ENCODE measurements around the gene TECPR2. TPM values are rescaled to one million over a fixed set of nuclear protein-coding genes. Genes with fewer than 3 reads are reported as not detected.

TECPR2 gene
- total and polyA plus RNA-seq, 2 of the 13 experiments (the other 11 are each of a cell fraction or from before 2014, with no cell fraction given) = 3.5 to 5.7 TPM

GRCh38 chr14:102481791-102482238 is 119.1 kb downstream of the TECPR2 start (continued):
- TF ChIP-seq ARID3A (IDR thresholded peaks at IDR 0.05; ENCODE audit: low read depth, low read length) = no peak
- peak; percentile 46; the same call in 1 of the 2 replicates for TF ChIP-seq ZKSCAN8 (CRISPR knock-in tag; IDR thresholded peaks at IDR 0.05; ENCODE audit: borderline replicate concordance)
- no peak for TF ChIP-seq ATF3 (CRISPR knock-in tag; IDR thresholded peaks at IDR 0.05)
- peak; percentile 49; the same call in 1 of the 2 replicates for TF ChIP-seq JUNB (CRISPR knock-in tag; IDR thresholded peaks at IDR 0.05; ENCODE audit: borderline replicate concordance)
- 0 out of 2 replicates have a peak, but pooled peaks have one; percentile 34 for TF ChIP-seq FOXK2 (IDR thresholded peaks at IDR 0.05)
- TF ChIP-seq GFI1 (CRISPR knock-in tag; IDR thresholded peaks at IDR 0.05; ENCODE audit: borderline replicate concordance) = peak; percentile 98
- 0 out of 2 replicates have a peak, but pooled peaks have one; percentile 34 for TF ChIP-seq MIER3 (CRISPR knock-in tag; IDR thresholded peaks at IDR 0.05; ENCODE audit: borderline replicate concordance)
- TF ChIP-seq ARID5B (CRISPR knock-in tag; IDR thresholded peaks at IDR 0.05) = peak; percentile 61
- 0 out of 2 replicates have a peak, but pooled peaks have one; percentile 16 for TF ChIP-seq ZNF501 (CRISPR knock-in tag; IDR thresholded peaks at IDR 0.05)
- no peak for TF ChIP-seq HNRNPH1 (optimal IDR thresholded peaks at IDR 0.05; ENCODE audit: low read depth, low read length)
- TF ChIP-seq HDAC1 (CRISPR knock-in tag; IDR thresholded peaks at IDR 0.05) = peak; percentile 51; the same call in 1 of the 2 replicates
- TF ChIP-seq PTBP1 (IDR thresholded peaks at IDR 0.05; ENCODE audit: low read depth, low read length, poor library complexity, severe bottlenecking) = peak; percentile 39
- TF ChIP-seq TCF7 (IDR thresholded peaks at IDR 0.05; ENCODE audit: low read depth) = peak; percentile 28; the same call in 1 of the 2 replicates
- TF ChIP-seq ZBTB33 (CRISPR knock-in tag; IDR thresholded peaks at IDR 0.05) = peak; percentile 17; the same call in 1 of the 2 replicates
- 0 out of 2 replicates have a peak, but pooled peaks have one; percentile 5 for TF ChIP-seq MNT (IDR thresholded peaks at IDR 0.05)
- 0 out of 2 replicates have a peak, but pooled peaks have one; percentile 40 for TF ChIP-seq ERF (CRISPR knock-in tag; IDR thresholded peaks at IDR 0.05)
- peak; percentile 27; the same call in 1 of the 2 replicates for TF ChIP-seq CBX5 (CRISPR knock-in tag; IDR thresholded peaks at IDR 0.05; ENCODE audit: borderline replicate concordance)
- peak; percentile 42 for TF ChIP-seq BCL6 (CRISPR knock-in tag; IDR thresholded peaks at IDR 0.05)
- no peak for TF ChIP-seq JDP2 (CRISPR knock-in tag; IDR thresholded peaks at IDR 0.05; ENCODE audit: borderline replicate concordance)
- no peak for TF ChIP-seq ZFP41 (CRISPR knock-in tag; IDR thresholded peaks at IDR 0.05; ENCODE audit: borderline replicate concordance)
- TF ChIP-seq CHD2 (IDR thresholded peaks at IDR 0.05; ENCODE audit: low read depth, low read length) = no peak
